ENCODE measurements around the gene NPNT. TPM values are rescaled to one million over a fixed set of nuclear protein-coding genes. Genes with fewer than 3 reads are reported as not detected.
A peak's percentile ranks its signal among the peaks of the same experiment; 100 is the strongest.

The NPNT gene
- total RNA-seq, 6 donors from 2014 or later: 161 to 339 (median 262) TPM

DNA sequence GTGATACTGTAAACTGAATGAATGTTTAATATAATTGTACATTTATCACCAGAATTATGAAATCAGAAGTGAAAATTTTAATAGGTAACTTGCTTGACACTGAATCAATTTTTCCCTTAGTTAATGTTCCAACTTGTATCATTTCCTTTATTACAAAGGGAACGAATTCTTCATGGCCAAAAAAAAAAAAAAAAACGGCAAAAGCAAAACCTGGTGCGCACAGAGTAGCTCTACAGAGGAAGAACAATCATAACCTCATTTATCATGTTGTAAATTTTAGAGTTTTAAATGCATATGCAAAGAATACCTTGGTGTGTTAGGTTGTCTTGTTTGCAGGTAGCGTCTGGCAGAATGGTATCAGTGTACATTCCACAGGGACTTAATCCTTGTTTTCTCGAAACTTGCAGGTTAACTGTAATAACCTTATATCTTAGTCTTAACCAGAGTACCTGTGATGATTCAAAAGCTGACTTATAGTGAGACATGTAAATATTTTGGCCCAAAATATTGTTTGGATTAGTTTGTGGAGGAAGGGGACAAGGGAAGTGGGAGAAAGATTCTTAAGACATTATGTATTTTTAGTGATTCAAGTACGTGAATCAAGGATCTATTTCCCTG lies 70.0 kb downstream of the NPNT start:
- H3K9me3 ChIP-seq: no peaks in the 10 kb centered on the region
- TF ChIP-seq EP300 (IDR thresholded peaks at IDR 0.05): no peak
- TF ChIP-seq POLR2A (IDR thresholded peaks at IDR 0.05): no peak
- TF ChIP-seq, protein P1, sequence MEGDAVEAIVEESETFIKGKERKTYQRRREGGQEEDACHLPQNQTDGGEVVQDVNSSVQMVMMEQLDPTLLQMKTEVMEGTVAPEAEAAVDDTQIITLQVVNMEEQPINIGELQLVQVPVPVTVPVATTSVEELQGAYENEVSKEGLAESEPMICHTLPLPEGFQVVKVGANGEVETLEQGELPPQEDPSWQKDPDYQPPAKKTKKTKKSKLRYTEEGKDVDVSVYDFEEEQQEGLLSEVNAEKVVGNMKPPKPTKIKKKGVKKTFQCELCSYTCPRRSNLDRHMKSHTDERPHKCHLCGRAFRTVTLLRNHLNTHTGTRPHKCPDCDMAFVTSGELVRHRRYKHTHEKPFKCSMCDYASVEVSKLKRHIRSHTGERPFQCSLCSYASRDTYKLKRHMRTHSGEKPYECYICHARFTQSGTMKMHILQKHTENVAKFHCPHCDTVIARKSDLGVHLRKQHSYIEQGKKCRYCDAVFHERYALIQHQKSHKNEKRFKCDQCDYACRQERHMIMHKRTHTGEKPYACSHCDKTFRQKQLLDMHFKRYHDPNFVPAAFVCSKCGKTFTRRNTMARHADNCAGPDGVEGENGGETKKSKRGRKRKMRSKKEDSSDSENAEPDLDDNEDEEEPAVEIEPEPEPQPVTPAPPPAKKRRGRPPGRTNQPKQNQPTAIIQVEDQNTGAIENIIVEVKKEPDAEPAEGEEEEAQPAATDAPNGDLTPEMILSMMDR (IDR thresholded peaks at IDR 0.05): no peak
- no peak for TF ChIP-seq POLR2AphosphoS5 (IDR thresholded peaks at IDR 0.05)
- ATAC-seq (ENCODE audit: low FRiP score in 2 of 2) (no peak), DNase-seq (no peak)
- no peak overlapping the region for H3K4me3 ChIP-seq
- WGBS, 2 donors: 63 to 75% methylated on average over 6 of the region's 6 CpGs
- H3K36me3 ChIP-seq: peaks cover 0 to 5% (median 2%) of the 10 kb centered on the region in 4 donors
- H3K27ac ChIP-seq: no peak overlapping the region
- H3K4me1 ChIP-seq: peaks cover 0 to 7% (median 3%) of the 10 kb centered on the region in 4 donors
- H3K27me3 ChIP-seq: no peaks in the 10 kb centered on the region

DNA sequence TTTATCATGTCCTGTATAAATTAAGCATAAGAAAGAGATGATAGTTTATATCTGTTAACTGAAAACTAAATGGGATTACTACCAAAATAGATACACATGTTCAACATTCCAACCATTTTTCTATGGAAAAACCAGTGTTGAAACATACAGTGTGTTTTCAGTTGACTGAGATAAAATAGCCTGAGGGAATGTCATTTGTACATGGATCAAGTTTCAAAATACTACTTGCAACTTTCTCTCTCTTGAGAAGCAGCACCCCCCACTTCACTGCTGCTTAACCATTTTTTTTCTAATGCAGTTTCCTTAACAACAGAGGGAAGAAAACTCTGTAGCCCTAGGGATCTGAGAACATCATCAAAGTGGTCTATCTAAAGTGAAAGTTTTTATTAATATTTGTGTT lies 70.8 kb downstream of the NPNT start:
- no peak overlapping the region for H3K4me3 ChIP-seq
- no peak overlapping the region for H3K27ac ChIP-seq
- peaks cover 0 to 3% (median under 1%) of the 10 kb centered on the region in 4 donors for H3K36me3 ChIP-seq
- DNase-seq: no peak
- TF ChIP-seq EP300 (IDR thresholded peaks at IDR 0.05) (no peak), POLR2A (IDR thresholded peaks at IDR 0.05) (no peak)
- no peaks in the 10 kb centered on the region for H3K9me3 ChIP-seq
- H3K27me3 ChIP-seq: no peaks in the 10 kb centered on the region
- peaks cover 0 to 7% (median 3%) of the 10 kb centered on the region in 4 donors for H3K4me1 ChIP-seq
- no peak for ATAC-seq (ENCODE audit: low FRiP score in 2 of 2)

GRCh38 chr4:105967058-105967658 lies 71.9 kb downstream of the NPNT start:
- TF ChIP-seq POLR2A (IDR thresholded peaks at IDR 0.05): no peak
- TF ChIP-seq, protein P1 (IDR thresholded peaks at IDR 0.05): no peak
- no peak for TF ChIP-seq POLR2AphosphoS5 (IDR thresholded peaks at IDR 0.05)
- TF ChIP-seq EP300 (IDR thresholded peaks at IDR 0.05): no peak
- H3K27ac ChIP-seq: no peak overlapping the region
- ATAC-seq (ENCODE audit: low FRiP score in 2 of 2) (no peak), DNase-seq (peak in 1 of 2 donors; percentile 28)
- WGBS, 2 donors: 81% methylated on average over 10 of the region's 10 CpGs
- peaks cover 0 to 7% (median 3%) of the 10 kb centered on the region in 4 donors for H3K4me1 ChIP-seq
- H3K36me3 ChIP-seq: peaks cover 0 to 3% (median 0%) of the 10 kb centered on the region in 4 donors
- no peaks in the 10 kb centered on the region for H3K27me3 ChIP-seq
- no peaks in the 10 kb centered on the region for H3K9me3 ChIP-seq
- no peak overlapping the region for H3K4me3 ChIP-seq

DNA sequence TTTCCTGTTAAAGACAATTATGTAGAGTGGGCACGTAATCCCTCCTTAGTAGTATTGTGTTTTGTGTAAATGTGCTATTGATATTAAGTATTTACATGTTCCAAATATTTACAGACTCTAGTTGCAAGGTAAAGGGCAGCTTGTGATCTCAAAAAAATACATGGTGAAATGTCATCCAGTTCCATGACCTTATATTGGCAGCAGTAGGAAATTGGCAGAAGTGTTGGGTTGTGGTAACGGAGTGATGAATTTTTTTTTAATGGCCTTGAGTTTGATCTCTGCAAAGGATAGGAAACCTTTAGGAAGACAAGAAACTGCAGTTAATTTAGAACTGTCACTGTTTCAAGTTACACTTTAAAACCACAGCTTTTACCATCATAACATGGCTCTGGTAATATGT lies 74.3 kb downstream of the NPNT start:
- H3K4me3 ChIP-seq: no peak overlapping the region
- no peak overlapping the region for H3K27ac ChIP-seq
- peaks cover 0 to 7% (median 3%) of the 10 kb centered on the region in 4 donors for H3K4me1 ChIP-seq
- H3K27me3 ChIP-seq: no peaks in the 10 kb centered on the region
- peaks cover 0 to 3% (median 0%) of the 10 kb centered on the region in 4 donors for H3K36me3 ChIP-seq
- TF ChIP-seq, protein P1 (IDR thresholded peaks at IDR 0.05): no peak
- no peak for TF ChIP-seq POLR2A (IDR thresholded peaks at IDR 0.05)
- TF ChIP-seq POLR2AphosphoS5 (IDR thresholded peaks at IDR 0.05): no peak
- TF ChIP-seq EP300 (IDR thresholded peaks at IDR 0.05): no peak
- H3K9me3 ChIP-seq: no peaks in the 10 kb centered on the region
- ATAC-seq (ENCODE audit: low FRiP score in 2 of 2) (no peak), DNase-seq (no peak)
- 73 to 79% methylated on average over 2 of the region's 2 CpGs for WGBS, 2 donors

GRCh38 chr4:105970371-105970770 lies 75.1 kb downstream of the NPNT start:
- Histone ChIP-seq H3K4me3 (no peak overlapping the region), H3K36me3 (peaks cover 0 to 3% (median 0%) of the 10 kb centered on the region in 4 donors), H3K27me3 (no peaks in the 10 kb centered on the region), H3K4me1 (peaks cover 0 to 7% (median 3%) of the 10 kb centered on the region in 4 donors), H3K27ac (no peak overlapping the region), H3K9me3 (no peaks in the 10 kb centered on the region)
- TF ChIP-seq POLR2AphosphoS5 (IDR thresholded peaks at IDR 0.05): no peak
- TF ChIP-seq EP300 (IDR thresholded peaks at IDR 0.05): no peak
- TF ChIP-seq POLR2A (IDR thresholded peaks at IDR 0.05): no peak
- TF ChIP-seq, protein P1 (IDR thresholded peaks at IDR 0.05): no peak
- DNase-seq (no peak), ATAC-seq (ENCODE audit: low FRiP score in 2 of 2) (no peak)
- 80 to 86% methylated on average over 1 of the region's 1 CpG for WGBS, 2 donors
